Measurements from ENCODE around the gene BOLL. TPM values are rescaled to one million over a fixed set of nuclear protein-coding genes. Genes with fewer than 3 reads are reported as not detected.

BOLL gene
- total RNA-seq, 1 experiment from 2014 or later = not detected

DNA sequence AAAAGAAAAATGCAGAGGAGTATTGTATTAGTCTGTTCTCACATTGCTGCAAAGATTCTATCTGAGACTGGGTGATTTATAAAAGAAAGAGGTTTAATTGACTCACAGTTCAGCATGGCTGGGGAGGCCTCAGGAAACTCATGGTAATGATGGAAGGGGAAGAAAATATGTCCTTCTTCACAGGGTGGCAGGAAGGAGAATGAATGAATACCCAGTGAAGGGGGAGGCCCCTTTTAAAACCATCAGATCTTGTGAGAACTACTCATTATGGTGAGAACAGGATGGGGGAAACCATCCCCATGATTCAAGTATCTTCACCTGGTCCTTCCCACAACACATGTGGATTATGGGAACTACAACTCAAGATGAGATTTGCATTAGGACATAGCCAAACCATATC is 10.2 kb upstream of the BOLL start:
- no peak overlapping the region for H2AFZ ChIP-seq (ENCODE audit: low read length)
- no peaks in the 10 kb centered on the region for H3K36me3 ChIP-seq (ENCODE audit: low read depth, low read length)
- ATAC-seq = no peak
- no peaks in the 10 kb centered on the region for H3K79me2 ChIP-seq (ENCODE audit: low read length)
- no peaks in the 10 kb centered on the region for H3K4me1 ChIP-seq (ENCODE audit: insufficient read depth, low read length)
- peaks cover 34% of the 10 kb centered on the region for H3K27me3 ChIP-seq (ENCODE audit: low read length)
- ChIA-PET CTCF (no interaction called here), POLR2A (ENCODE audit: unreplicated experiment) (no interaction called here)
- no peaks in the 10 kb centered on the region for H4K20me1 ChIP-seq (ENCODE audit: low read length)
- no peak overlapping the region for H3K4me3 ChIP-seq (ENCODE audit: low read length)
- no peaks in the 10 kb centered on the region for H3K9me2 ChIP-seq (replicated peaks; ENCODE audit: low read length)
- TF ChIP-seq EZH2 (IDR thresholded peaks at IDR 0.05; ENCODE audit: low read length, unreplicated experiment) = no peak
- no peak for TF ChIP-seq EZH2phosphoT487 (IDR thresholded peaks at IDR 0.05; ENCODE audit: borderline replicate concordance, low read length)
- no peak for TF ChIP-seq CTCF (conservative IDR thresholded peaks at IDR 0.05; ENCODE audit: low read depth, low read length)
- no peaks in the 10 kb centered on the region for H3F3A ChIP-seq (ENCODE audit: low read length, unreplicated experiment)
- H3K9ac ChIP-seq (ENCODE audit: low read length) = no peak overlapping the region
- H3K4me2 ChIP-seq (ENCODE audit: low read length) = no peak overlapping the region
- no peak for DNase-seq
- H3K9me3 ChIP-seq (ENCODE audit: low read length) = no peaks in the 10 kb centered on the region
- no peak overlapping the region for H3K27ac ChIP-seq (ENCODE audit: low read length)
- intact Hi-C loops (cut with micrococcal nuclease) = no loop called here
- no TSS peak for BruUV-seq (replicated peaks)

- Histone ChIP-seq H3K9me3 (ENCODE audit: low read length) (no peaks in the 10 kb centered on the region), H4K20me1 (ENCODE audit: low read length) (no peaks in the 10 kb centered on the region), H3F3A (ENCODE audit: low read length, unreplicated experiment) (no peaks in the 10 kb centered on the region), H3K27me3 (ENCODE audit: low read length) (peaks cover 16% of the 10 kb centered on the region; the same call in 1 of the 2 replicates), H3K4me1 (ENCODE audit: insufficient read depth, low read length) (no peaks in the 10 kb centered on the region), H3K27ac (ENCODE audit: low read length) (no peak overlapping the region), H3K9me2 (replicated peaks; ENCODE audit: low read length) (no peaks in the 10 kb centered on the region), H3K36me3 (ENCODE audit: low read depth, low read length) (no peaks in the 10 kb centered on the region), H3K9ac (ENCODE audit: low read length) (no peak overlapping the region), H3K4me3 (ENCODE audit: low read length) (no peak overlapping the region), H2AFZ (ENCODE audit: low read length) (no peak overlapping the region), H3K79me2 (ENCODE audit: low read length) (no peaks in the 10 kb centered on the region), H3K4me2 (ENCODE audit: low read length) (no peak overlapping the region)
- ChIA-PET CTCF (no interaction called here), POLR2A (ENCODE audit: unreplicated experiment) (no interaction called here)
- TF ChIP-seq EZH2phosphoT487 (IDR thresholded peaks at IDR 0.05; ENCODE audit: borderline replicate concordance, low read length) (no peak), CTCF (conservative IDR thresholded peaks at IDR 0.05; ENCODE audit: low read depth, low read length) (no peak)
- BruUV-seq (replicated peaks) = no TSS peak
- no peak for DNase-seq
- no peak for ATAC-seq
- intact Hi-C loops (cut with micrococcal nuclease) = no loop called here
These were observed 8.3 kb upstream of the BOLL start for GRCh38 chr2:197793456-197793855.

GRCh38 chr2:197786010-197786877 is 1.1 kb upstream of the BOLL start:
- BruUV-seq (replicated peaks) = no TSS peak
- no peak overlapping the region for H3K4me3 ChIP-seq (ENCODE audit: low read length)
- no peaks in the 10 kb centered on the region for H4K20me1 ChIP-seq (ENCODE audit: low read length)
- intact Hi-C loops (cut with micrococcal nuclease) = no loop called here
- H3F3A ChIP-seq (ENCODE audit: low read length, unreplicated experiment) = no peaks in the 10 kb centered on the region
- ATAC-seq (no peak), DNase-seq (no peak)
- H3K4me1 ChIP-seq (ENCODE audit: insufficient read depth, low read length) = no peaks in the 10 kb centered on the region
- CTCF ChIA-PET = no interaction called here
- no peak overlapping the region for H3K9ac ChIP-seq (ENCODE audit: low read length)
- no peaks in the 10 kb centered on the region for H3K27me3 ChIP-seq (ENCODE audit: low read length)
- H3K9me2 ChIP-seq (replicated peaks; ENCODE audit: low read length) = no peaks in the 10 kb centered on the region
- H3K4me2 ChIP-seq (ENCODE audit: low read length) = no peak overlapping the region
- no peak for TF ChIP-seq EZH2phosphoT487 (IDR thresholded peaks at IDR 0.05; ENCODE audit: borderline replicate concordance, low read length)
- no peak for TF ChIP-seq EZH2 (IDR thresholded peaks at IDR 0.05; ENCODE audit: low read length, unreplicated experiment)
- no peak for TF ChIP-seq CTCF (conservative IDR thresholded peaks at IDR 0.05; ENCODE audit: low read depth, low read length)
- POLR2A ChIA-PET (ENCODE audit: unreplicated experiment) = no interaction called here
- H3K9me3 ChIP-seq (ENCODE audit: low read length) = no peaks in the 10 kb centered on the region
- H3K27ac ChIP-seq (ENCODE audit: low read length) = no peak overlapping the region
- no peaks in the 10 kb centered on the region for H3K79me2 ChIP-seq (ENCODE audit: low read length)
- no peak overlapping the region for H2AFZ ChIP-seq (ENCODE audit: low read length)
- H3K36me3 ChIP-seq (ENCODE audit: low read depth, low read length) = no peaks in the 10 kb centered on the region

All from PC-3 (cell line).